Activated CD4-positive, alpha-beta T cell treated with anti-CD3 and anti-CD28 coated beads for 4 hours (primary cell): ENCODE measurements around the gene COL9A3.

Source experiments
- DNase-seq, 2 donors: peaks; one replicate each; pipeline ENCODE4 v3.0.0-alpha.2; 2020

COL9A3 gene

DNA sequence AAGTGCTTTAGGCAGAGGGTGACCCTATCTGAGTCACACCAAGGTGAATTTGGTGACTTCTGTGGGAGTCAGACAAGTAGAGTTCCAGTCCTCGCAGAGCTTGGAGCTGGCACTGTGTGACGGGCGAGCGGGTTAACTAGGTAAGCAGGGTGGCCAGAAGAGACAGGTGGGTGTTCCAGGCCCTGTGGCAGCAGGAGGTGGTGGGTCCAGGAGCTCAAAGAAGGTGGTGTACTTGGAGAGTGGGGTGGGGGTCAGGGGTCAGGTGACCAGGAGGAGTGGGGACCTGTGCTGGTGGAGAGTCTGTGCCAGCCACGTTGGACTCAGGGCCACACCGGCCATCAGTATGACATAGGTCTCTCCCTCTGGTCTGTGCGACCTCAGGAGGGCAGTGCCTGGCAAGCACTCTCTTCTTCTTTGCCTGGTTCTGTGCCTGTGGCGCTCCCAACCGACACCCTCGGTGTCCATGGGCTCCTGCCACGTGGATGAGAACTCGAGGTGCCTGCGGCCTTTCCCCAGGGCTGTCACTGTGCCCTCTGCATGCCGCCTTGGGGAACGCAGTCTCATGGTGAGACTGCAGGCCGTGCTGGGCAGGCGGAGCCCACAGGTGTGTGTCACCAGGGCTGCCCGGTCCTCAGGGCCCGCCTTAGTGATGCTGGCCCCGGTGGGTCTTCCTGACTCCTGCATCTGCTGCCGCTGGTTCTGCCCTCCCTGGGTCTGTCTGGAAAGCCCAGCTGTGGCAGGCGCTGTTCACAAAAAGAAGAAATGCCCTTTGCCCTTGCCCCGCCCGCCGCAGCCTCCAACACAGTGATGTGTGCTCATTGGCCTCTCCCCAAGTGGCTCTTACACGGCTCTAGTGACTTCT is 18.9 kb upstream of the COL9A3 start:
- DNase-seq: no peak

DNA sequence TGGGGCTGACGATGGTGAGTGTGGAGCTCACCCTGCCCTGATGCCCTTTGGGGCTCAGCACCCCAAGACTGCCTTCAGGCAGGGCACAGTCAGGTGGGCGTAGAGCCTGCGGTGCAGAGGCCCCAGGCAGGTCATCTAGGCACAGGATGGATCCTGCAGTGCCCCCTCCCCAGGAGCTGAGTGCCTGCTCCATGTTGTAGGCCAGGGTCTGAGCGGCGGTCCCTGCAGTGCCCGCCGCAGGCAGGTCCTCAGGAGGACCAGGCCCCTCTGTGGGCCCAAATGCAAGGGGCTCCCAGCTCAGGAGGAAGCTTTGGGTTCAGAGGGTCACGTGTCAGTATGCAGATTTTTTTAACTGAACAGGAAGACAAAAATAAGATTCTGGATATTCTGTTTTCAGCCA is 17.8 kb upstream of the COL9A3 start:
- DNase-seq: no peak

- no peak for DNase-seq
Observed at GRCh38 chr20:62799459-62799858, 17.4 kb upstream of the COL9A3 start.

DNA sequence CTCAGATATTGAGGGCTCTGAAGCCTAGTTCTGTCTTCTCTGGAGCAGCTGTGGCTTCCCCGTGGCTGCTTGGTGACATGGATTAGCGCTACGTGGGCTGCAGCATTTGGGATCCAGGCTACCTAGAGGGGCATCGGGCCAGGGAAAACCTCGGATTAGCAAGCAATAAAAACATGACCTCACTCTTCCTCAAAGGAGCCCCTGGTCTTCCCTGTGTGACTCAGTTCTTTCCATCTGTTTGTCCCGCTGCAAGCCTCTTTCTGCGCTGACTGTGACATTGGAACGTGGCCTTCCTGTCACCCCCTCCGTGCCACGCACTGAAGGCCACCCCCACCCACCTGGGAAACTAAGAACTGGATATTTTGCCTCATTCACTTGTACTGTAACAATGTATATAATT is 17.0 kb upstream of the COL9A3 start:
- DNase-seq: no peak

DNA sequence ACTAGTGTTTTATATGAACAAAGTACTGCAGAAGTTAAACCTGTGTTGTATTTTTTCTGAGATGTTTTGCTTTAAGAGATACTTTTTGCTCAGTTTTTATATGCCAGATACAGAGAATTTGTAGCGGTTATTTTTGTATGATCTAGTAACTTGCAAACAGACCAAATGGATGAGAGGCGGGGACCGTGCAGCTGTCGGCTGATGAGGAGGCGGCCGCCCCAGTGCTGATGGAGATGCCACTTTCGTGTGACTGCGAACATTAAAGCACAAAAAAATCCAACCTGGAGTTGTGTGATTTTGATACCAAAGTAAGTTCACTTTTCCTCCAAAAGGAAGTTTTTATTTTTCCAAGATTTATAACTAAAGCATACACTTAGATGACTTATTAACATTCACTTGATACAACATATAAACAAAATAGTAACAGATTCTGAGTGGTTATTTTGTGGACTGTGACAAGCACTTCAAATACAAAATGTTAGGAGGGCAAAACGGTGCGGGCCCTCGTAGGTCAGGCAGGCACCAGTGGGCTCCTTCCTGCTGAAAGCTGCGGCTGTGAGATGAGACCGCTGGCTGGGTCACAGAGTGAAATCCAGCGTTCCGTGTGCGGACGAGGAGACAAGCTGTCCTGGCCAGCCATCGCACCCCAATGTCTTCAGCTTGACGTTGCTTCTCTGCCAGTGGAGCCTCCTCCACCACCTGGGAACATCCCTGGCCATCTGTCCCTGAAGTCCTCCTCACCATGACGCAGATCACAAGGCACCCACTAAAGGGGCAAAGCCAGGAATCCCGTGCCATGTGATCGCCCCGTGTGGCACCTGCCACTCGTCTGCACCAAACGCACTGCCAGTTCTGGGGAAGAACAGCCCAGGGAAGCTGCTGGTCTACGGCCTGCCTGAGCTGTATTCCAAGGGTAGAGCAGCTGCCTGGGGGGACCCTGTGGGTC is 16.3 kb upstream of the COL9A3 start:
- no peak for DNase-seq

DNA sequence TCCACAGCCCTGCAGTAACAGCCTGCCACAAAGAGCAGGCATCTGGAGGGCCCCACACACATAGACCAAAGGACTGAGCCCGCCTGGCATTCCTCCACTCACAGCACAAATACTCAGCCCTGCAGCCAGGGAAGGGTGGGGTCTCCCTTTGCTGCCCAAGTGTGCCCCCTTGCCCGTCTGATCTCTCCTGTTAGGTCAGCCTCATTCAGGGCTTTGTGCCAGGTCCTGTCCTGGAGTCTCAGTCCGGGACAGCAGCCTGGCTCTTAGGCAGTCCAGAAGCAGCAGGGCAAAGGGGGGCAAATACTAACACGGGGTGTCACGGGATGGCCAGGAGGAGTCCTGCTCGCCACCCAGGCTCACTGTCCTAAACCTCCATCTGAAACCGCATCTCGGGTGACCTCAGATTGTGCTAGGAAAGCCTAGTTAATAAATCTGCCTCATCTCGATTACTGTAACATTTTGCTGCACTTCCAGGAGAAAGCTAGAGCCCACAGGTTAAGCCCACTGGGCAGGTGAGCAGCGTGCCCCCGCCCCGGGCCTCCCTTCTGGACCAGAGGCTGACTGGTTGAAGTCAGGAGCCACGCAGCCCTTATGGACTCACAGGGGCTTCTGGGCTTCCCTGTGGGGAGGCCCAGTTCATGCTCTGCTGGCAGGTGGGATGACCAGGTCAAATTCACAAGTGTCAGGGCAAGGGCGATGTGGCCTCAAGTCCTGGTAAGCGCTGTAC is 15.4 kb upstream of the COL9A3 start:
- DNase-seq: no peak

GRCh38 chr20:62802026-62802712 is 14.7 kb upstream of the COL9A3 start:
- no peak for DNase-seq

DNA sequence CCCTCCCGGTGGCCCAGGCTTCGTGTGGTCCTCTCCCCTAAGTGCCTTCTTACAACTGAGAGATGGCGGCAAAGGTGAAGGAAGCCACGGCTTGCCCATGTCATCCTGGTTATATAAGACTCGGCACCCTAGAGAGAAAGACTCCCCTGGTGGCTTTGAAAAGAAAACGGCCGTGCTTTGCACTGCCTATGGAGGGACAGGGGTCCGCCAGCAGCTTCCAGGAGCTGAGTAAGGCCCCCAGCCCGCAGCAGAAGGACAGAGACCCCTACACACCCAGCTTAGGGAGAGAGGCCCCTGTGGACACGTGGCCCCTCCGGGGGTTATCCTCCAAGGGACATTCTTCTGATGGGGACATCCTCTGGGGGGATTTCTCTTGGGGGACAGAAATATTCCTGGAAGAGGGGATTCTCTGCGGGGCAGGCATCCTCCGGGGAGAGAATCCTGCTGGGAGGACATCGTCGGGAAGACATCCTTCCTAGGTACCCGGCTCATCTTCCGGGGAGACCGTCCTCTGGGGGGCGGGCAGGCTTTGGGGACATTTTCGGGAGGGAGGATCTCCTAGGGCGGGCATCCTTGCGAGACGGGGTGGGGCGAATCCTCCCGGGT is 12.7 kb upstream of the COL9A3 start:
- no peak for DNase-seq

GRCh38 chr20:62804627-62805154 is 12.2 kb upstream of the COL9A3 start, which contains the start of gene OGFR:
OGFR (plus strand) TSS chr20:62804835; CDS start chr20:62804860, 25 bp downstream.
- peak; percentile 73 to 80 for DNase-seq

- DNase-seq: peak; percentile 64 to 79
Observed at GRCh38 chr20:62805155-62805710, 11.6 kb upstream of the COL9A3 start.

DNA sequence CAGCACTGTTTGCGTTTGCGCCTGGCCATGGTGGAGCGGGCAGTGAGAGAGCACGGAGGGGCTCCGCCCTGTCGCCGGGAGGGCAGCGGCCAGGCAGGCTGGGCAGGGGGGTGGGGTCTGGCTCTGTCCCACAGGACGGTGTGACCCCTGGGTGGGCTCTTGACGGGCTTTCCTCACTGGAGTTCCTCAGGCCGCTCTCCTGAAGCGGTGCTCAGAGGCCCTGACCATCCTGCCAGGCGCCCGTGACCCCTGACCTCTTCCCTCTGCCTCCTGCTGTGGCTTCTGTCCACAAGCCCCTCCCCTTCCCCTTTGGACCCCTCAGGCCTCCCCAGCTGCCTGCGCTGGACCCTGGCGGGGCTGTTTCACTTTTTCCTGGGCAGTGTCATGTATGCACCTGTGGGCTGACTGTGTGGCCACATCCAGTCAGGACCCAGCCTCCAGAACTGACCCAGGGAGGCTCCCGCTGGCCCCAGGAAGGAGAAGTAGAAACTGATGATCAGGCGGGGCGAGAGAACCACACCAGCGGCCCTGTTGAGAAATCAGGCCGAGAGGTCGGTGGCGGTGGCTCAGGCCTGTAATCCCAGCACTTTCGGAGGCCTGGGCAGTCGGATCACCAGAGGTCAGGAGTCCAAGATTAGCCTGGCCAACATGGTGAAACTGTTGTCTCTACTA is 11.0 kb upstream of the COL9A3 start:
- DNase-seq: no peak

DNA sequence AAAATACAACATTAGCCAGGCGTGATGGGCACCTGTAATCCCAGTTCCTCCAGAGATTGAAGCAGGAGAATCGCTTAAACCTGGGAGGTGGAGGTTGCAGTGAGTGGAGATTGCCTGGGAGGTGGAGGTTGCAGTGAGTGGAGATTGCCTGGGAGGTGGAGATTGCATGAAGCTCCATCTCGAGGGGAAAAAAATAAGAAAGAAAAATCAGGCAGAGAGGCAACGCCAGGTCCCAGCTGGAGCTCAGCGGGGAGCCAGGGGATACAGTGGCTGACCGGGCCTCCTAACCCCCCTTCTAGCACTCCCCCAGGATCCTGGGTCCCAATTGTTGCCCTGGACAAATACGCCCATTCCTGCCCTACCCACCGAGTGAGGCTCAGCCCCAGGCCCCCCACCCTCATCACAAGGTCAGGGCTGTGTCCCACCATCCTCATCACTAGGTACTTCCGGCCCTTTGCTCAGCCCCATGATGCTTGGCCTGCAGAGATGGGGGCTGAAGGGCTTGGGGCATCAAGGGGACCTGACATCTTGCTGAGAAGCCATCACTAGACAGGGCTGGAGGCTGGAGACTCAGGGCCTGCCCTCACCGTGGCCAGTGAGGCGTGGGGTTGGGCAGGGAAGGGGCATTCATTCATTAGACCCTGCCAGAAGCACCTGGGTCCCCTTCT is 10.3 kb upstream of the COL9A3 start:
- no peak for DNase-seq

GRCh38 chr20:62807444-62808210 is 9.2 kb upstream of the COL9A3 start:
- DNase-seq: no peak

DNA sequence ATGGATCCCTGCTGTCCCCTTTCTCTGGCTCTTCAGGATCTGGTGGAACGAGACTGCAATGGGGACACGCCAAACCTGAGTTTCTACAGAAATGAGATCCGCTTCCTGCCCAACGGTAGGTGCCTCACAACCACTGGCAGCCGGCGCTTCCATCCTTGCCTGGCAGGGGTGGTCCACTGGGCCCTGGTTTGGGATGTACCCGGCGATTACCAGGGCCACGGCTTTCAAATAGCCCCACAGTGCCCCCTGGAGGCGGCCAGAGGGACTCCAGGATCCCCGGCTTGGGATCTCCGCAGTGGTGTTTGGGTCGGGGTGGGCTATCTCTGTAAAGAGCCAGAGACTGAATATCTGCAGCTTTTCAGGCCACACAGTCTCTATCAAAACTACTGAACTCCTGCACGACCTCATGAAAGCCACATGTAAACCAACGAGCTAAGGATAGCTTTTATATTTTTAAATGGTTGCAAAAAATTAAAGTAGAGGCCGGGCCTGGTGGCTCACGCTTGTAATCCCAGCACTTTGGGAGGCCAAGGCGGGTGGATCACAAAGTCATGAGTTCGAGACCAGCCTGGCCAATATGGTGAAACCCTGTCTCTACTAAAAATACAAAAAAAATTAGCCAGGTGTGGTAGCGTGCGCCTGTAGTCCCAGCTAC is 8.5 kb upstream of the COL9A3 start:
- DNase-seq: peak; percentile 71 to 73

DNA sequence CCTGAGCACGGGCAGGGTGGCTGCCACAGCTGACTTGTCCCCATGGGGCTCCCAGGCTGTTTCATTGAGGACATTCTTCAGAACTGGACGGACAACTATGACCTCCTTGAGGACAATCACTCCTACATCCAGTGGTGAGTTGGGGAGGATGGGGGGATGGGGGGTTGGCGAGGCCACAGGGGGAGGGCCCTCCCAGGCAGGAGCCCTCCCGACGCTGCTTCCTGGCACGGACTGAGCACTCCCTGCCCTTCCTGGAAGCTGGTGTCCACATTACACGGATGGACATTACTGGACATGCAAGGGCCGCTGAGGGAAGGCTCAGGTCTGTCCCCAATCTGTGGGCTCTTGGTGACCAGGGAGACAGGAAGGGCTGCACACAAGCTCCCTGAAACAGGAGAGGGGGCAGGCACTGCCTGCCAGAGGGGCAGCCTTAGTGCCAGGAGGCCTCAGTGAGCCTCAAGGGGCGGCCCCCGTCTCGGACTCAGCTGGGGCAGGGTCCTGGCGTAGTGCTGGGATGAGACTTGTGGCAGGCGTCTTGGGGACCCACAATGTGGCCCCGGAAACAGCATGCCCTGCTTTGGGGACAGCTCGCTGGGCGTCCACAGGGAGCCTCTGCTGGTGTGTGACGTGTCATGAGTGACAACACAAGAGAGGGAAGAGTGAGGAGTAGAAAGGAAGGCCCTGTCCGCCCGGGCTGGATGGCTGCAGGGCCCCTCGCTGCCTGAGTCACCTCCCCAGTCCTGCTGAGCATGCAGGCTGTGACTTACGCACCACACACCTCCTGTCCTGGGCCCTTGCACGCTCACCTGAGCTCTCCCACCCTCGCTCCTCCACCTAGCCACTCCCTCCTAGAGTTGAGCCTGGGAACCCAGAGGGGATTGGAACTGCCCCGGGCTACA is 7.1 kb upstream of the COL9A3 start:
- DNase-seq: no peak

DNA sequence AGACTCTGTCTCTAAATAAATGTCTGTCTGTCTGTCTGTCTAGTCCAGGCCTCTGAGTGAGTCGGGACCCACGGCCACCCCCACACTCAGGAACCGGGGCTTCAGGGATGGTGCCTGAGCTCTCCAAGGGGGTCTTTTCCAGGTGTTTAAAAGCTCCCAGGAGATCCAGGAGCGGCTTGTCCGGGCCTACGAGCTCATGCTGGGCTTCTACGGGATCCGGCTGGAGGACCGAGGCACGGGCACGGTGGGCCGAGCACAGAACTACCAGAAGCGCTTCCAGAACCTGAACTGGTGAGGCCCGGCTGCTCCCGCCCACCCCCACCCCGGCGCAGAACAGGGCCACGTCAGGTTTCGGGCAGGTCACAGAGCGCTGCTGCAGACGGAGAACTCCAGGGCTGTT is 5.5 kb upstream of the COL9A3 start:
- DNase-seq: no peak

- no peak for DNase-seq
Observed at GRCh38 chr20:62811720-62812119, 5.1 kb upstream of the COL9A3 start.
